ENCODE data around the gene UBN1.

Gene UBN1

GRCh38 chr16:4803401-4803844 lies 43.9 kb upstream of the UBN1 start (continued):
- no peak for TF ChIP-seq ZNF140 (tag by site-specific recombination; IDR thresholded peaks at IDR 0.05)
- no peak for TF ChIP-seq ZNF510 (tag by site-specific recombination; IDR thresholded peaks at IDR 0.05; ENCODE audit: insufficient replicate concordance)
- peak; percentile 21; the same call in 1 of the 2 replicates for TF ChIP-seq ZNF398 (tag by site-specific recombination; IDR thresholded peaks at IDR 0.05)
- TF ChIP-seq ZNF133 (tag by site-specific recombination; IDR thresholded peaks at IDR 0.05): no peak
- no peak for TF ChIP-seq ZNF585B (tag by site-specific recombination; IDR thresholded peaks at IDR 0.05)
- no peak for TF ChIP-seq ZFP69B (tag by site-specific recombination; IDR thresholded peaks at IDR 0.05)
- no peak for TF ChIP-seq ZNF529 (tag by site-specific recombination; IDR thresholded peaks at IDR 0.05; ENCODE audit: insufficient replicate concordance)
- TF ChIP-seq ZNF670 (tag by site-specific recombination; IDR thresholded peaks at IDR 0.05; ENCODE audit: low read depth): no peak
- TF ChIP-seq ZSCAN5A (tag by site-specific recombination; IDR thresholded peaks at IDR 0.05): no peak
- no peak for TF ChIP-seq ZNF843 (tag by site-specific recombination; IDR thresholded peaks at IDR 0.05)
- no peak for TF ChIP-seq ZBTB8A (tag by site-specific recombination; IDR thresholded peaks at IDR 0.05)
- TF ChIP-seq ZNF146 (tag by site-specific recombination; IDR thresholded peaks at IDR 0.05): no peak
- no peak for TF ChIP-seq CTCF (tag by site-specific recombination; IDR thresholded peaks at IDR 0.05)
- 0 out of 2 replicates have a peak, but pooled peaks have one; percentile 15 for TF ChIP-seq SP7 (tag by site-specific recombination; IDR thresholded peaks at IDR 0.05)
- peak; percentile 60; the same call in 1 of the 2 replicates for TF ChIP-seq KLF7 (tag by site-specific recombination; IDR thresholded peaks at IDR 0.05; ENCODE audit: borderline replicate concordance)
- no peak for TF ChIP-seq GLIS1 (tag by site-specific recombination; IDR thresholded peaks at IDR 0.05)
- no peak for TF ChIP-seq ZNF768 (tag by site-specific recombination; IDR thresholded peaks at IDR 0.05)
- no peak for TF ChIP-seq ZNF658 (tag by site-specific recombination; IDR thresholded peaks at IDR 0.05)
- TF ChIP-seq ZNF776 (tag by site-specific recombination; IDR thresholded peaks at IDR 0.05; ENCODE audit: borderline replicate concordance): no peak
- TF ChIP-seq PRDM10 (tag by site-specific recombination; IDR thresholded peaks at IDR 0.05): peak; percentile 89
- TF ChIP-seq ZNF76 (tag by site-specific recombination; IDR thresholded peaks at IDR 0.05; ENCODE audit: borderline replicate concordance, low read depth): no peak
- TF ChIP-seq ZNF26 (tag by site-specific recombination; IDR thresholded peaks at IDR 0.05): no peak

All from HEK293 (cell line).